H1 (cell line): ENCODE results near the gene WWC1. TPM values are rescaled to one million over a fixed set of nuclear protein-coding genes. Genes with fewer than 3 reads are reported as not detected.

Source experiments
- CTCF ChIA-PET: fragments of 300-600 bp; sonication (Branson Sonifier 250); formaldehyde crosslinking; loops from one replicate; lab custom pipeline; 2021; ENCODE audit not compliant: partially characterized antibody; lab: Charles Lee
- POLR2A ChIA-PET: fragments of 300-600 bp; sonication (Branson Sonifier 250); formaldehyde crosslinking; loops from one replicate; lab custom pipeline; 2021; ENCODE audit warnings: inconsistent platforms; ENCODE audit not compliant: partially characterized antibody; lab: Charles Lee
- DNase-seq, 2 experiments: peaks; one replicate each; pipeline versions ENCODE4 v3.0.0 to v3.0.0-alpha.2; 2010 to 2022; ENCODE audit warnings: low spot score in 2 of 2, low read depth in 1 of 2, mixed read lengths in 1 of 2
- FAIRE-seq: peaks from 2 replicates; lab custom pipeline; 2011; peaks lifted over from hg19 to GRCh38; lab: Jason Lieb, UNC
- H2AFZ ChIP-seq: 2 replicates; pipeline ENCODE4 v1.8.1; 2012; ENCODE audit warnings: low read length, inconsistent platforms
- H2AK5ac ChIP-seq: 2 replicates; pipeline ENCODE4 v1.6.1; 2013; ENCODE audit warnings: low read depth, low read length
- H2BK120ac ChIP-seq: replicated peaks from 2 replicates; pipeline ENCODE3; 2013; ENCODE audit warnings: low read depth, low read length, inconsistent platforms
- H2BK12ac ChIP-seq: 2 replicates; pipeline ENCODE4 v1.6.1; 2013; ENCODE audit warnings: low read depth, low read length
- H2BK15ac ChIP-seq: 2 replicates; pipeline ENCODE4 v1.6.1; 2013; ENCODE audit warnings: low read length
- H2BK20ac ChIP-seq: 2 replicates; pipeline ENCODE4 v1.6.1; 2013; ENCODE audit warnings: low read length
- H2BK5ac ChIP-seq: 2 replicates; pipeline ENCODE4 v1.6.1; 2013; ENCODE audit warnings: low read depth, low read length
- H3K14ac ChIP-seq: 2 replicates; pipeline ENCODE4 v1.6.1; 2013; ENCODE audit warnings: inconsistent platforms; ENCODE audit not compliant: insufficient read length
- H3K18ac ChIP-seq: 2 replicates; pipeline ENCODE4 v1.6.1; 2013; ENCODE audit warnings: low read length; ENCODE audit errors: extremely low read depth
- H3K23ac ChIP-seq: 2 replicates; pipeline ENCODE4 v1.6.1; 2013; ENCODE audit warnings: inconsistent platforms; ENCODE audit not compliant: insufficient read length
- H3K23me2 ChIP-seq: 2 replicates; pipeline ENCODE4 v1.6.1; 2013; ENCODE audit warnings: low read depth, low read length
- H3K27ac ChIP-seq: 2 replicates; pipeline ENCODE4 v1.6.1; 2011; ENCODE audit warnings: low read depth, low read length, inconsistent platforms
- H3K27me3 ChIP-seq, 4 experiments: replicated peaks in 1 of 4; 1 replicate in 1 of 4; 2 replicates in 3 of 4; pipeline versions ENCODE4 v1.6.1 to v1.8.1; 2011 to 2013; ENCODE audit warnings: low read length in 3 of 4, mild to moderate bottlenecking in 3 of 4, inconsistent platforms in 2 of 4, mixed read lengths in 2 of 4, moderate library complexity in 1 of 4; ENCODE audit not compliant: control insufficient read depth in 3 of 4, insufficient read depth in 3 of 4; ENCODE audit errors: extremely low read depth in 1 of 4
- H3K36me3 ChIP-seq, 4 experiments: 2 replicates each; pipeline versions ENCODE4 v1.6.1 to v1.8.1; 2011 to 2013; ENCODE audit warnings: mild to moderate bottlenecking in 4 of 4, low read length in 3 of 4, moderate library complexity in 2 of 4, control low read depth in 1 of 4, inconsistent platforms in 1 of 4; ENCODE audit not compliant: insufficient read depth in 4 of 4, control insufficient read depth in 2 of 4
- H3K4ac ChIP-seq: replicated peaks from 2 replicates; pipeline ENCODE3; 2013; ENCODE audit warnings: low read length, low read depth, mixed read lengths, inconsistent platforms; ENCODE audit not compliant: insufficient read length
- H3K4me1 ChIP-seq, 4 experiments: replicated peaks in 1 of 4; 1 replicate in 1 of 4; 2 replicates in 3 of 4; pipeline versions ENCODE4 v1.6.1 to v1.8.1; 2011 to 2013; ENCODE audit warnings: low read length in 3 of 4, inconsistent platforms in 2 of 4, mixed read lengths in 1 of 4; ENCODE audit not compliant: insufficient read depth in 4 of 4, control insufficient read depth in 3 of 4
- H3K4me2 ChIP-seq, 2 experiments: 2 replicates each; pipeline versions ENCODE4 v1.6.1 to v1.8.1; 2011 to 2013; ENCODE audit warnings: low read depth in 2 of 2, low read length in 2 of 2, control low read depth in 1 of 2, inconsistent platforms in 1 of 2, mild to moderate bottlenecking in 1 of 2; ENCODE audit not compliant: insufficient read depth in 1 of 2
- H3K4me3 ChIP-seq, 4 experiments: fragments of 200-600, 300-600 bp in 1 of 4; sonication (generic), shearing (Covaris generic), sonication (Bioruptor Twin) in 1 of 4; 2 replicates each; pipeline versions ENCODE4 v1.5.1 to v1.8.1; 2011 to 2016; ENCODE audit warnings: low read length in 4 of 4, low read depth in 3 of 4, control low read depth in 2 of 4, inconsistent platforms in 2 of 4, mild to moderate bottlenecking in 2 of 4, mixed read lengths in 1 of 4, moderate library complexity in 1 of 4; ENCODE audit not compliant: insufficient read depth in 2 of 4; ENCODE audit errors: extremely low read depth in 1 of 4
- H3K56ac ChIP-seq: replicated peaks from 2 replicates; pipeline ENCODE3; 2013; ENCODE audit warnings: low read depth, mild to moderate bottlenecking, mixed read lengths, low read length, inconsistent platforms; ENCODE audit not compliant: insufficient read length
- H3K79me1 ChIP-seq: 2 replicates; pipeline ENCODE4 v1.6.1; 2013; ENCODE audit warnings: low read depth, low read length, control low read depth
- H3K79me2 ChIP-seq, 2 experiments: 2 replicates each; pipeline versions ENCODE4 v1.6.1 to v1.8.1; 2012 to 2013; ENCODE audit warnings: low read length in 2 of 2, mild to moderate bottlenecking in 2 of 2, inconsistent platforms in 1 of 2; ENCODE audit not compliant: insufficient read depth in 2 of 2, control insufficient read depth in 1 of 2
- H3K9ac ChIP-seq, 4 experiments: replicated peaks in 1 of 4; 1 replicate in 1 of 4; 2 replicates in 3 of 4; pipeline versions ENCODE4 v1.6.1 to v1.8.1; 2011 to 2013; ENCODE audit warnings: low read depth in 3 of 4, low read length in 3 of 4, control low read depth in 2 of 4, mild to moderate bottlenecking in 2 of 4, moderate library complexity in 2 of 4, inconsistent platforms in 1 of 4; ENCODE audit errors: extremely low read depth in 1 of 4
- H3K9me3 ChIP-seq, 2 experiments: 2 replicates each; pipeline versions ENCODE4 v1.6.1 to v1.8.1; 2012 to 2013; ENCODE audit warnings: mild to moderate bottlenecking in 2 of 2, moderate library complexity in 2 of 2, control low read depth in 1 of 2, inconsistent platforms in 1 of 2, low read depth in 1 of 2, low read length in 1 of 2, mixed read lengths in 1 of 2; ENCODE audit not compliant: insufficient read depth in 2 of 2
- H4K20me1 ChIP-seq, 2 experiments: replicated peaks in 1 of 2; 2 replicates each; pipeline versions ENCODE3 to v1.8.1; 2011 to 2013; ENCODE audit warnings: inconsistent platforms in 2 of 2, low read length in 2 of 2, mild to moderate bottlenecking in 1 of 2; ENCODE audit not compliant: insufficient read depth in 2 of 2, control insufficient read depth in 1 of 2
- H4K5ac ChIP-seq: 2 replicates; pipeline ENCODE4 v1.6.1; 2013; ENCODE audit warnings: low read length, low read depth, mixed read lengths, inconsistent platforms; ENCODE audit not compliant: insufficient read length
- H4K8ac ChIP-seq: 2 replicates; pipeline ENCODE4 v1.8.0; 2013; ENCODE audit warnings: mild to moderate bottlenecking, moderate library complexity, low read length, inconsistent platforms; ENCODE audit not compliant: insufficient read depth; ENCODE audit errors: extremely low read depth
- H4K91ac ChIP-seq: replicated peaks from 2 replicates; pipeline ENCODE3; 2013; ENCODE audit warnings: low read length, mixed read lengths, inconsistent platforms; ENCODE audit not compliant: insufficient read length
- PHF8 ChIP-seq: fragments of 200-600 bp; sonication (generic); conservative IDR thresholded peaks from 2 replicates; pipeline ENCODE4 v1.7.1; 2012; ENCODE audit warnings: low read depth, mild to moderate bottlenecking, inconsistent platforms, low read length, moderate library complexity
- RFX5 ChIP-seq: IDR thresholded peaks from 2 replicates; pipeline ENCODE4 v1.6.1; 2011; ENCODE audit warnings: low read depth, low read length, improper control_type of control experiment, borderline replicate concordance
- TAF7 ChIP-seq: optimal IDR thresholded peaks from 2 replicates; pipeline ENCODE3; 2011; ENCODE audit warnings: low read depth, mild to moderate bottlenecking, inconsistent platforms, low read length, moderate library complexity, borderline replicate concordance
- TCF12 ChIP-seq: IDR thresholded peaks from 2 replicates; pipeline ENCODE4 v1.6.1; 2011; ENCODE audit warnings: low read depth, mild to moderate bottlenecking, low read length
- WGBS, 2 experiments: shearing (Covaris generic) in 1 of 2; methylation state at CpG; one replicate each; pipeline versions ENCODE4 v1.1.6 to v1.1.7; 2013 to 2015; ENCODE audit warnings: low lambda C conversion rate in 2 of 2, mixed read lengths in 2 of 2, inconsistent platforms in 1 of 2, low coverage in 1 of 2, missing lambda C conversion rate in 1 of 2; ENCODE audit not compliant: insufficient replicate concordance in 2 of 2, insufficient coverage in 1 of 2, insufficient read length in 1 of 2; ENCODE audit errors: extremely low coverage in 1 of 2, missing lambda C conversion rate in 1 of 2; 5-methylcytosine and 5-hydroxymethylcytosine counted together
- polyA plus RNA-seq, 7 experiments: library from polyadenylated mRNA; depleted of rRNA in 3 of 7; stranded (reverse) in 5 of 7; unstranded in 2 of 7; fragments of >200 nt in 5 of 7; fragments of 200-250 nt in 2 of 7; gene quantifications; 1 replicate in 5 of 7; 2 replicates in 1 of 7; 4 replicates in 1 of 7; pipeline versions ENCODE4 v1.2.1 to v1.2.3, GENCODE V29; 2011 to 2013; ENCODE audit warnings: missing spikeins in 2 of 7, mixed read lengths in 2 of 7
- total RNA-seq: library from RNA; stranded (reverse); fragmentation: NEBNext Ultra II Directional; extraction: Animal tissue kit (Norgen Biotek cat#: 25700); gene quantifications from 2 replicates; pipeline ENCODE4 v1.2.1, GENCODE V29; 2021

The WWC1 gene
- total and polyA plus RNA-seq, 2 of the 8 experiments (the other 6 are each of a cell fraction or from before 2014, with no cell fraction given): 16.4 to 41.1 TPM

DNA sequence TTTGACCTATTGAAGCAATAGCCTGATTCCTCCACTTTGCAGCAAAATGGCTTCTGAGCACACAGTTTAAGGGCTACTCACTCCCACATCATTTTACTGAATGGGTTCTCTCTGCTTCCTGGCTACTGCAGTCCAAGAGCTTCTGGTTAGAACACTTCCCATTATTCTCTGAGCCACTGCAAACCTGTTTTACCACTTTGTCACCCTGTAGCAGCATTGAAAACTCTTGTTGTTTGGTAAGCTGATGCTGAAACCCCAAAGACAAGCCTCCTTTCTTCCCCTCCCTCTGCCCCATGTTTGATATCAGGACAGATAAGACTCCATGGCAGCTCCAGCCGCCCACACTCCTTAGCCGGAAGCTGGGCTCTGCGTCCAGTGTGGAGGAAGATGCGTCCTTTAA is 110.4 kb downstream of the WWC1 start:
- Histone ChIP-seq H3K27ac (no peak overlapping the region), H2BK120ac (no peak overlapping the region), H3K4ac (no peak overlapping the region), H4K91ac (no peak overlapping the region), H3K23me2 (no peaks in the 10 kb centered on the region), H3K4me1 (peaks cover 0 to 2% (median 2%) of the 10 kb centered on the region in 4 experiments; a peak in 2 of 7 replicates), H2AFZ (no peak overlapping the region), H3K4me2 (no peak overlapping the region), H2BK5ac (no peak overlapping the region), H3K23ac (no peak overlapping the region), H3K9me3 (no peaks in the 10 kb centered on the region), H4K20me1 (peaks cover 0 to 3% of the 10 kb centered on the region in 2 experiments), H2BK15ac (no peak overlapping the region), H2BK12ac (no peak overlapping the region), H3K79me1 (no peaks in the 10 kb centered on the region; the same call in 1 of the 2 replicates), H4K8ac (no peak overlapping the region), H3K9ac (no peak overlapping the region; a peak in 1 of 7 replicates), H3K56ac (no peak overlapping the region), H4K5ac (no peak overlapping the region), H3K14ac (no peak overlapping the region), H3K27me3 (no peaks in the 10 kb centered on the region), H2AK5ac (no peak overlapping the region), H3K79me2 (no peaks in the 10 kb centered on the region), H3K4me3 (no peak overlapping the region), H3K36me3 (peaks cover 0 to 15% (median 4%) of the 10 kb centered on the region in 4 experiments; a peak in 5 of 8 replicates), H2BK20ac (no peak overlapping the region), H3K18ac (no peak overlapping the region)
- TF ChIP-seq TAF7 (no peak), PHF8 (no peak), RFX5 (no peak), TCF12 (no peak)
- POLR2A ChIA-PET: no interaction called here
- CTCF ChIA-PET: interaction anchor here (0.6 to 1.9 kb wide), 7 partner anchors 14 to 1192 kb away, joined by 3 to 5 read pairs (median 3); no protein-coding TSS in a partner anchor
- FAIRE-seq: no peak
- no peak for DNase-seq
- WGBS, 2 experiments: 92% methylated on average over 4 of the region's 4 CpGs; no CpG with 5 or more reads in 1 of the 2 experiments
